Coronary artery (tissue), 2 donors: ENCODE measurements around the gene MOXD1.
"Not testable (repeated sequence)": the region's sequence is repeated elsewhere in the genome, so short reads cannot be mapped to it uniquely, and the experiment has no call there.

Source experiments
- DNase-seq: peaks from one replicate; pipeline ENCODE4 v3.0.0-alpha.2; 2017; ENCODE audit warnings: low spot score
- H3K27ac ChIP-seq, 2 donors: fragments of 200-600 bp; sonication (generic); one replicate each; pipeline ENCODE4 v1.5.1; 2016 to 2019
- H3K4me3 ChIP-seq: fragments of 200-600 bp; sonication (generic); 2 replicates; pipeline ENCODE4 v1.5.1; 2016; ENCODE audit warnings: mild to moderate bottlenecking, moderate library complexity
- CTCF ChIP-seq: fragments of 200-600 bp; sonication (generic); IDR thresholded peaks from one replicate; pipeline ENCODE4 v1.5.1; 2019; ENCODE audit warnings: antibody characterized with exemption

MOXD1 gene

DNA sequence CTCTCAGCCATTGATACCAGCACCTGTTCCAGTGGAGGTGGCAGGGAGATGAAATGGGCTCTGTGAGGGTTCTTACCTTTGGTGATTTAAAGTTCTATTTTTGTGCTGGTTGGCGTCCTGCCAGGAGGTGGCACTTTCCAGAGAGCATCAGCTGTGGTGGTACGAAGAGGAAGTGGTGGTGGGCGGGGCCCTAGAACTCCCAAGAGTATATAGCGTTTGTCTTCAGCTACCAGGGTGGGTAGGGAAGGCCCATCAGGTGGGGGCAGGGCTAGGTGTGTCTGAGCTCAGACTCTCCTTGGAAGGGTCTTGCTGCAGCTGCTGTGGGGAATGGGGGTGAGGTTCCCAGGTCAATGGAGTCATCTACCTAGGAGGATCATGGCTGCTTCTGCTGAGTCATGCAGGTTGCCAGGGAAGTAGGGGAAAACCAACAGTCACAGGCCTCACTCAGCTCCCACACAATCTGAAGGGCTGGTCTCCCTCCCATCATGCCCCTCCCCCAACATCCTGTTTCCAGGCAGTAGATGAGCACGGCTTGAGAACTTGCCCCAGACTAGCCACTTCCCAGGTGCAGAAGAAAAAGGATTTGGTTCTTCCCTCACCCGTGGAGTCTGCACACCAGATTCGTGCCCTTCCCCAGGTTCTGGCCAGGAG lies 46.6 kb downstream of the MOXD1 start:
- no peak for DNase-seq

GRCh38 chr6:132351986-132352385 lies 49.3 kb downstream of the MOXD1 start:
- DNase-seq, H3K27ac ChIP-seq, H3K4me3 ChIP-seq: not testable (repeated sequence)

More for the DNA sequence above, 46.6 kb downstream of the MOXD1 start:
- no peak for TF ChIP-seq CTCF
- Histone ChIP-seq H3K27ac (no peak overlapping the region), H3K4me3 (no peak overlapping the region)

- no peak for DNase-seq
- no peak overlapping the region for H3K27ac ChIP-seq
- no peak overlapping the region for H3K4me3 ChIP-seq
- TF ChIP-seq CTCF: no peak
Observed at GRCh38 chr6:132348231-132348630, 53.0 kb downstream of the MOXD1 start.

DNA sequence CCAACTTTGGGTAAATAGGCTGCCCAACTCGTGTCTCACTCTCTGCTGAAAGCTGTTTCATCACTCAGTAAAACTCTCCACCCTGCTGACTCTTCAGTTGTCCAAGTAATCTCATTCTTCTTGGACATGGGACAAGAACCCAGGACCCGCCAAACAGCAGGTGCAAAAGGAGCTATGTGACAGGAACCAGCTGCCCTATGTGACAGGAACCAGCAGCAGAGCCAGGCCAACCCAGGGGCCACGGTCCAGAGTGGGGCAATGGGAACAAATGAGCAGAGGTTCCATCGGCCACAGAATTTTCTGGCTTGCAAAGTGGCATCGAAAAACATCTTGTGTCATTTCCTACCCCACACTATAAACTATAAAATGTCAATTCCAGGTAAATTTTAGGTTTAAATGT lies 56.5 kb downstream of the MOXD1 start:
- H3K4me3 ChIP-seq: no peak overlapping the region

DNA sequence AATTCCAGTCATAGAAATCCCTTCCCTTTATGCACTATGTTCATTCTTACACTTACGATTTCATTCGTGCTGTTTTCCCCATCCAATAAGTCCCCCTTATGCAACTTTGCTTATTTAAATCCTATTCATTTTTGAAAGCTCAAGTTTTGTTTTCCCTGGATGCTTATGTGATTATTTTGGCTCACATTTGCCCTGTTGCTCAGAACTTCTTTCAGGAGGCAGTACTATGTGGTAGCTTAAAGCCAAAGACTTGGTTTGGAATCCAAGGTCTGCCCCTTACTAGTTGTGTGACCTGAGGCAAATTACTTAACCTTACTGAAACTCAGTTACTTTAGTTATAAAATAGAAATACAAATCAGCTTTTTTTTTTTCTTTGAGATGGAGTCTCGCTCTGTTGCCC lies 59.6 kb downstream of the MOXD1 start:
- no peak for TF ChIP-seq CTCF

More for the DNA sequence above, 56.5 kb downstream of the MOXD1 start:
- DNase-seq: no peak
- no peak overlapping the region for H3K27ac ChIP-seq
- TF ChIP-seq CTCF: no peak

GRCh38 chr6:132334521-132334885 lies 66.8 kb downstream of the MOXD1 start:
- H3K4me3 ChIP-seq: no peak overlapping the region
- no peak overlapping the region for H3K27ac ChIP-seq
- no peak for DNase-seq
- TF ChIP-seq CTCF: no peak

More for the DNA sequence above, 59.6 kb downstream of the MOXD1 start:
- DNase-seq: no peak
- no peak overlapping the region for H3K27ac ChIP-seq
- H3K4me3 ChIP-seq: no peak overlapping the region

DNA sequence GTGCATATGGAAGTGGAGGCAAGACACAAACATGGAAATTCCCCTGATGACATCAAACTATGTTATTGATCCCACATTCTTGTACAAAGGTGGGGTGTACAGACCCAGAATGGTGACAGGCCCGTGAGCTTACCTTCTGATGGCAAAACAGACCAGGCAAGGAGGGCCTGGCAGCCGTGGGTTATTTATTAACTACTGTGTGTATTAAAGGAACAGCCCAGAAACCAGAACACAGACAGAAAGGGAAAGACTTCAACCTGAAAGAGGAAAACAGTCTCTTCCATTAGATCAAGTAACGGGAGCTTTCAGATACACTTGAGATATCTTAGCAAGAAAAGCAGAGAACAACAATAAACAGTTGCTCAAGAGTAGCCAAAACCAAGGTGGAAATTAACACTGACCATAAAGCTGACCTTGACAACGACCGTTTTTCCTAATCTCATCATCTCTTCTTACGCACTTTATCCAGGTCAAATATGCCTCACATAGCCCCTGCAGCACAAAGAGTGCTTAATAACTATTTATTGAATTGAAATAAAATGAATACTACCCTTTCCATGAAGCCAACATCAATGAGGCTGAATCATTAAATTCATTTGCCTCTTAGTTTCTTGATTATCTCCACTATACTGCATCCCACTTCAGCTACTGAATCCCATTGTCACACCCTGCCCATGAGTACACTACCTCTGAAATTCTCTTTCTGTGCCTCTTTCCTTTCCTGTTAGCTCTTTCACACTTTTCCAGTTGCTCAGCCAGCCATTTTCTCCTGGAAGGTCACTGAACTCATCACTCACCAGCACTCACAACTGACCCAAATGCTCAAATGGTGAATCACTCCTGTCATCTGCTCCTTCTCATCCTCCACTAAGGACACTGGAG lies 67.4 kb downstream of the MOXD1 start:
- TF ChIP-seq CTCF: no peak
- Histone ChIP-seq H3K27ac (no peak overlapping the region), H3K4me3 (no peak overlapping the region)
- no peak for DNase-seq
